ENCODE results near the gene NPVF.

Gene NPVF, protein sequence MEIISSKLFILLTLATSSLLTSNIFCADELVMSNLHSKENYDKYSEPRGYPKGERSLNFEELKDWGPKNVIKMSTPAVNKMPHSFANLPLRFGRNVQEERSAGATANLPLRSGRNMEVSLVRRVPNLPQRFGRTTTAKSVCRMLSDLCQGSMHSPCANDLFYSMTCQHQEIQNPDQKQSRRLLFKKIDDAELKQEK

GRCh38 chr7:25228386-25228785 is at the start of gene NPVF:
Gene NPVF (minus strand): TSS chr7:25228486. CDS start chr7:25228439, 47 bp downstream.
- no peak for DNase-seq

DNA sequence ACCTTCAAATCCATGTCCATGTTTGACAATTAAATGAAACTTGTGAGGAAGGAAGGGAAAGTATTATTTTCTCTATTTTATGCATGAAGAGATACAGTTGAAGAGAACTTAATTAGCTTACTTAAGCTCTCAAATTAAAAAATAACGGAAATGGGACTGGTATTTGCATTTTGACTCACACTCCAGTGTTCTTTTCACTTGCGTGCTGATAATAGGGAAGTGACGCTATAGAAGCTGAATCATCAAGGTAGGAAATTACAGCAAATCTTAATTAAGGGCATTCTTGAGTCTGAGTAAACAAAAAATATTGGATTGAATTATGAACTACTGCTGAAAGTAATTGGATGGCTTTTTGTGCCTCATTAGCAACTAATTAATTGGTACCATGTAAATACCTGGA is 44.0 kb upstream of the NPVF start:
- no peak for DNase-seq

DNA sequence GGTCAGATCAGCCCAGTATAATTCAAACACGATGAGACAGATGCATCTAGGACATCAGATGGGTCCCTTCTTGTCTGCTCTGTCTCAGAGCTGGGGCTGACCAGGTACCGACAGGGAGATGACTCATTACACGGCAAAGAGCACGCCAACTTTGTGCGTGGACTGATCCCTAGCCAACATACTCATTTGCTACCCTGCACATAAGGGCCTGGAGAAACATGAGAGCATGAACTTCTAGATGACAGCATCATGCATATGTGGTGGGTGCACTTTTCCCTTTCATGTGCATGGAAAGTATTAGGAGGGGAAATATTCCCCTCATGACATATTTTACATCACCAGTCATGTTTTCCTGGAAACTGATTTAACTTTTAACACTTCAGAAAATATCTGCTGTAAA is 35.1 kb upstream of the NPVF start:
- no peak for DNase-seq

- DNase-seq = no peak
These were observed 34.3 kb upstream of the NPVF start for GRCh38 chr7:25262586-25262985.

DNA sequence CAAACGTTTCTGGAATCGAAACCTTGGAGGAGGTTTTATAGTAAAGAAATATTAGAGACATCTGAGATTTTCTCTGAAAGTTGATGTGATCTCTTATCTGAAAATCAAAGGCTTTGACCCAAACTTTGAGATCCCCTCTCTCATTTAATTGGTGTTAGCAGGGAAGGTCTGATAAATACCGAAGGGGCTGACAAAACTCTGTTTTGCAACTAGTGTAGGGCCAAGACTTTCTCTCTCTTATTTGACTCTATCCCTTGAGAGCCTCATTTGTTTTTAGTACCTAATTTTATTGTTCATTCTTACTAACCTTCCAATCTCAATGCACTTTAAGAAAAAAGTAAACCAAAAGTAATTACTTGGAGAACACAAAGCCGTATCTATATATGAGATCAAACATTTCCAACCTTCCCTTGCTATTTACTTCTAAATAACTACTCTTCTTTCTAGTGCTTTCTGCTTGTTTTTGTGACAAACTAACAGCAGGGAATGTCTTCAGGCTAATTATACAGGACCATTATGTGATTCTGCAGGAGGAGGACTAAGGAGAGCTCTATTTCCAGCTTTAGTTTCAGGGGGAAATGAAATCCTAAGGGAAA is 33.4 kb upstream of the NPVF start:
- no peak for DNase-seq

GRCh38 chr7:25260862-25261494 is 32.7 kb upstream of the NPVF start:
- no peak for DNase-seq

GRCh38 chr7:25259487-25260243 is 31.4 kb upstream of the NPVF start:
- DNase-seq = no peak

- no peak for DNase-seq
These were observed 28.1 kb upstream of the NPVF start for GRCh38 chr7:25256333-25256819.

DNA sequence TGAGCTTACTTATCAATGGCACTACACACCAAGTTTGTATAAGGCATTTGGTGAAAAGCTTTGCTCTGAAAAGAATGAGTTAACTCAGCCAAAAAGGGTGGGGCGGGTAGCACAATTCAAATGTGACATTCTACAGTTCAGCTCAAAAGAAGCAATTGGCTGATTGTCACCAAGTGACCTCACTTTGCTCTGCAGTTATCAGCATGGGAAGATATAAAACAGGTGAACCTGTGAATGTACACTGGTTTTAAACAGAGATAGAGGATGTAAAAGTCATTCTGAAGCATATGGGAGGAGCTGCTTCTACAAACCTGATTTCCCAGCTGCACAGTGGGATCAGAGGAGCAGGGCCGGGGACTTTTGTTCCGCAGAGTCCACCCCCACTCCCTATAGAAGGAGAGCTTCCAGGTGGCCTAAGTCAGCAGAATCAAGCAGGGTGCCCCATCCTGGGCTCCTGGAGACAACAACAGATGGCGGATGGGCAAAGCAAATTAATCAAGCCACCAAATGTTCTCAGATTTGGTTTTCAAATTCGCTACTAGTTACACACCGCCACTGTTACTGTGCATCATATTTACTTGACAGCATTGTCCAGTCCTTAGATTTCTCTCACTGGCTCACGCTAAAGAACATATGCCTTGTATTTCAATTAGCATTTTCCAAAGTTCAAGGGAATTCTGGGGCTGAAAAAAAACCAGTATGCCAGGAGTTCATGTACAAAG is 27.5 kb upstream of the NPVF start:
- DNase-seq = no peak

- DNase-seq = no peak
These were observed 26.3 kb upstream of the NPVF start for GRCh38 chr7:25254604-25255003.

GRCh38 chr7:25253714-25254113 is 25.4 kb upstream of the NPVF start:
- DNase-seq = no peak

GRCh38 chr7:25250386-25250785 is 22.1 kb upstream of the NPVF start:
- DNase-seq = no peak

DNA sequence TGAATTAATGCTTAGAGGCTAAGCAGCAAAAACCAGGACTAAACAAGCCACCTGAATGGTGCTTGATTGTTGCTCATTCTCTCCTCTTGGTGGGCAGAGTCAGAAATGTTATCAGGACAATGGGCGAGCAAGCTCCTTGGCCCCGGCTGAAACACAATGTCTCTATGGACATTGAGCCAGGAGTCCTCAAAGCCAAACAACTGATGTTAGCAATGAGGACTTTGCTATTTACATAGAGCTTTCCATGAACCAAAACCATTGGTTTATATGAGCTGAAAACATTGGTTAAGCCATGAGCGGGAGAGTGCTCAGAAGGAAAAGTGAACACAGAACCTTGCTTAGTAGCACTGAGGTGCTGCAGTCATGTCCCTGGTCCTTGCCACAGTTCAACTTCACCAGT is 21.5 kb upstream of the NPVF start:
- DNase-seq = no peak

DNA sequence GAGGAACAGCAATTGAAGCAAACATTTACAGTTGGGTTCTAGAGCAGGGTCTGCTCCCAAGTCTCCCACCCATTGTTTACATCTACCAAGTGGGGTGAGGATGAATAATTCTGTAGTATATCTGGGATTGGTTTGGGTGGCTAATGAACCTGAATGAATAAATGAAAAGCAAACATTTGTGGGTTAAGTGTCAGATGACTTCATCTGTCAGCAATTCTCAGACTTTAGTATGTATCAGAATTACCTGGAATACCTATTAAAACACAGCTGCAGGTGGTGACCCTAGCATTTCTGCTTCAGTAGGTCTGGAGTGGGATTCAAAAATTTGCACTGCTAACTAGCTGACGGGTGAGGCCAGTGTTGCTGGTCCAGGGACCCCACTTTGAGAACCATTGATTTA is 18.0 kb upstream of the NPVF start:
- no peak for DNase-seq

GRCh38 chr7:25244254-25245033 is 16.2 kb upstream of the NPVF start:
- DNase-seq = no peak

DNA sequence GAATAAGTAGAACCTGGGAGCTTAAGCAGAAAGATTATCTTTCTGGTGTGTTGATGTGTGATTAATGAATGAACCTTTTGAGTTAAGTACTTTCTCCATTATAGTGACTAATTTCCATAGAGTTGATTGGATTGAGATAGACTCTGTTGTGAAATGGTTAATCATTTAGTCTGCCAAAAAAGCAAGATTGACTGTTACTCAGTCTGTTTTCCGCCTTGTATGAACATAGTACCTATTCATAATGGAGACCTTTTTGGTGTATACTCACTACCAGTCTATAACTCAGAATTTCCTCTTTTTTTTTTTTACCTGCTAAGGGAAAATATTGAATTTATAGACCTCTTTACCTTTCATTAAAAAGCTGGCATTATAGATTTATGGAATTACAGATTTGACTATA is 14.4 kb upstream of the NPVF start:
- DNase-seq = no peak

GRCh38 chr7:25240896-25241295 is 12.6 kb upstream of the NPVF start:
- DNase-seq = no peak

DNA sequence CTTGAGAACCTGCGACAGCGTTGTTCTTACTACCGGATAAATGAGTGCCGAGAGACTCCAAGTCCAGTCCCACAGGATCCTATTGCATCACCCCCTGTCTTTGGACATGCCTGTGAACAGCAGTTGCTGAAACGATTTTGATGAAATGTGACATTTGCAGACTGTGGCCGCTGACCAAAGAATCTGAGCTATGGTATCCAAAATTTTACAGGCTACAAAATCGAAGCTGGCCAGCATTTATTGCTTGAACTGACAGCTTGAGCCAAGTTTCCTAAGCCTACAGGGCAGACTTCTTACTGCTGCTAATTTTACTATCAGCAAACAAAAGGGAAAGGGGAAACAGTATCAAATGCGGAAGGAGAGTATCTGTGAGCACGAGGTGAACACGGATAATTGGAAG is 12.1 kb upstream of the NPVF start:
- no peak for DNase-seq

DNA sequence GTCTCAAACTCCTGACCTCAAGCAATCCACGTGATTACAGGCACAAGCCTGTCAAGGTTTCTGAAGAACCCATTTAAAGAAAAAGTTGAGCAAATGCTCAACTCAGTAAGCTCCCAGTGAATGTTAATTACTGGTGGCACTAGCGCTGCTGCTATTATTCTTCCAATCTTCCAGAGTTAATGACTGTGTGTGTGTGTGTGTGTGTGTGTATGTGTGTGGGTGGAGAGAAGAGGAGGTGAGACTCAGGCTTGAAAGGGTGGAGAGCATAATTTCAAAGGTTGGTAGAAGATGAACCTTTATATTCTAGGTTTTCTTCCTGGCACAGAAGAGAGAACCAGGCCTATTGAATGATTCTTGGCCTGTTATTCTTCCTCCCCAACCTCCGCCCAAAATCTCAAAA is 11.6 kb upstream of the NPVF start:
- no peak for DNase-seq

- no peak for DNase-seq
These were observed 9.9 kb upstream of the NPVF start for GRCh38 chr7:25238066-25238725.

GRCh38 chr7:25235471-25235870 is 7.2 kb upstream of the NPVF start:
- no peak for DNase-seq

DNA sequence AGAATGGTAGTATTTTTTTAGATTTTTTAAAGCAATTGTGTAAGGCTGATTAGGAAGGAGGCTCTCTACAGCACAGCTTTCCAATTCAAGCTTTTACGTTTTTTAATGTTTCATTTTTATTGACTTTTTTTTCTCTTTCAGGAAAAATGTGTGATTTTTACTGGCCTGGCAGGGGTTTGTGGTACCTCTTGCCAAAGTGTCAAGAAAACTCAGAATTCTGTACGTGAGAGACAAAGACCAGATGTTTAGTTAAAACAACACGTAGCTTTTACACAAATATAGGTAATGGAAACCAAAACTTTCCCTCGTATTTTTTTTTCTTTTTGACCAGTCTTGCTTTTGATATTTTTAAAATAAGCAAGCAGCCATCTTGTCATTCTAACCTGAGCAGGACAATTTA is 6.0 kb upstream of the NPVF start:
- DNase-seq = no peak
